HPDE6-E6E7 (cell line): Measurements from ENCODE around the gene PRKAB2.
"Not testable (repeated sequence)": the region's sequence is repeated elsewhere in the genome, so short reads cannot be mapped to it uniquely, and the experiment has no call there.

Experiments
- DNase-seq: peaks from one replicate; pipeline ENCODE4 v3.0.0; 2011; ENCODE audit warnings: missing footprints; ENCODE audit errors: extremely low spot score

PRKAB2 gene

DNA sequence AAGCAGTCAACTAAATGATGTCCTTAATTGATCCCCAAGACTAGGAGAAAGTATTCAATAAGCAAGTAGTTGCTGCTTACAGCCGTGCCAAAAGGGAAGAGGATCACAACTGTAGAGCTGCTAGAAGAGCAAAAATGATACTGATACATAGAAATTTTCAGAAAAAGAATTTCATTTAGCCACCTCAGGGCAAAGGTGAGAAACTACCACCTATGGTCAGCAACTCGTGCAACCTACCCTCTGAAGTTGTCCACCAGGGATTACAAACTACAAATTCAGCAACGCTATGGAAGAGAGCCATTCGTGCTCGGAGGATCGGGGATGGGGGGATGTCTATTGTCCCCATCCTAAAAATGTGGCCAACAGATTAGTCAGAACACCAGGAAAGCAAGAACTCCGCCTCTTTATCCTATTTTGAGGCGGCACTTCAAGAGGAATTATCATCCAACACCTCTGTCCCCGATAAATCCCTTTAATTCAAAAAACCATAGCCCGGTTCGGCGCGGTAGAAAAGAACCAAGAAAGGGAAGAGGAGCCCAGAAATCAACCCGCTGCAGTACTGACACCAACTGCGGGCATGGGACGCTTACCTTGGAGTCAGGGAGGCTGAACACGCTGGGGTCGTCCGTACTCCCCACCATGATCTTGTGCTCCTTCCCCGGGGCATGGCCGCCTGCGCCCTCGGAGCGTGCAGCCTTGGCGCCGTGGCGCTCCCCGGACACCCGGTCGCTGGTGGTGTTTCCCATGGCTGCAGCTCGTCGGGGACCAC lies 687 bp downstream of the PRKAB2 start:
- no peak for DNase-seq

DNA sequence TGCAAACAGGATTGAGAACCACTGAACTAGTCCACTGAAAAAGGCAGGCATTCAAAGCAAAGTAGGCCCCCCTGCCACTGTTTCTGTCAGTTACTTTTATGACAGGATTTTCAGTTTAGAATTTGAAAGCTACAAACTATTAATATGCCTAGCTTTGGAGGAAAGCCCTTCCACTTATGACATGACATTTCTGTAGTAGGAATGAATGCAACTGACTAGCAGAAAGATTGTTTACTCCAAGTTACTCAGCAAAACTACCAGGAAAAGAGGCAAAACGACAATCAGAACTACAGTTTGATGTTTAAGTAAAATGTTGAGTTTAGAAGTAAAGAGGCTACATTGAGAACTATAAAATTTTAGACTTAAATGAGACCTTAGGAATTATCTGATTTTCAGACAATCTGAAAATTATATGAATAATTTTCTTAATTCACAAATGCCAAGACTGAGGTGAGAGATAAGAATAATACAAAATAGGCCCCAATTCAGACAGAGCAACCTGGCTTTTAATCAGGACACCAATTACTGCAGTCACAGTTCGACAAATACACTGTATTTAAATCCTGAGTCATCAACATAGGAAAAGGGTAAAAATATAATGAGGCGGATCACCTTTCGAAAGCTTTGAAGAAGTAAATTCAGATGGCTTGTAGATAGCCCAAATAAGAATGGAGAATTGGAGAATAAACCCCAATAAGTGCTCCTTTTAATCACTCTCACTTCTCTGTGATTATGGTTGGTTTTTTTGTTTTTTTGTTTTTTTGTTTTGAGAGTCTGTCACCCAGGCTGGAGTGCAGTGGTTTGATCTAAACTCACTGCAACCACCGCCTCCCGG lies 2.2 kb downstream of the PRKAB2 start:
- no peak for DNase-seq

DNA sequence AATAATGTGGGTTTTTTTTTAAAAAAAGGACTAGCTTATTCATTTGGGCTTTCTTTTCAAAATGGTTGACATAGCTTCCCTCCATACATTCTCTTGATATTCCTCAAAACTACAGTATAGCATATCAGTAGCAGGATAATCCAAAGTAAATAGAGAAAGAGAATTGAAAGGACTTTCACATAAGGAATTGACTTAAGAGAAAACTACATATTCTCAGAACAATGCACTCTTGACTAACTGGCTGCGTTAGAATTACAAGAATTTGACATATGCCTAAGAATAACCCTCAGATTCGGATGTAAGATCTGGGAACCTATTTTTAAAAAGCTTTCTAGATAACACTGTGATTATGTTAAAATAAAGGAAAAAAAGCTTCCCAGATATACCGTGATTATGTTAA lies 3.1 kb downstream of the PRKAB2 start:
- no peak for DNase-seq

GRCh38 chr1:147168626-147169058 lies 3.6 kb downstream of the PRKAB2 start:
- no peak for DNase-seq

- peak; percentile 79 for DNase-seq
Observed at GRCh38 chr1:147167365-147167764, 4.9 kb downstream of the PRKAB2 start.

DNA sequence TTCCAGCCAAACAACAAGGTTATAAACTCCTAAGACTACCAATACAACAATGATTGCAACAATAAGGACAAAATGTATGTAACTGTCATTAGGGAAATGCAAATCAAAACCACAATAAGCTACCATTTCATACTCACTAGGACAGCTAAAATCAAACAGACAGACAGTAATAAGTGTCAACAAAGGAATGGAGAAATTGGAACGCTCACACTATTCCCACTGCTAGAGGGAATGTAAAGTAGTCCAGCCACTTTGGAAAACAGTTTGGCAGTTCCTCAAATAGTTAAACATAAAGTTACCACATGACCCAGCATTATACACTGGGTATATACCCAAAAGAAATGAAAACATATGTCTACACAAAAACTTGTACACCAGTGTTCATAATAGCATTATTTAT lies 9.3 kb downstream of the PRKAB2 start:
- DNase-seq, result no peak

GRCh38 chr1:147162093-147162492 lies 10.2 kb downstream of the PRKAB2 start:
- peak; percentile 35 for DNase-seq

DNA sequence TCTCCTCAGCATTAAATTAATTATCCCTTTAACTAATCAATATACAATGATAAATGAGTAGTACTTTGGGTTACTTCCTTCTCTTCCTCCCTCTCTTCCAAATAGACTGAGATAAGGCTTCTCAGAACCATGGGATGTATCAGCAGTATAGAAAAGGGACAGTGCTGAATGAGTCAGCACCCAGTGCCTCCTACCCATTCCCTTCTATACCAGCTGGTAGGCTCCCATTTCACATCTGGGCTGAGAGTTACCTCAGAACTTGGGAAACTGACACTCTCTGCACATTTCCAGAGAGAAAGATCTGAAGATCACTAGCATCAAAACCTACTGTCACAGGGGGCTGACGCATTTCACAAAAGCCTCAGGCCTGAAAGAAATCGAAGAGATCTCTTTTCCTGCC lies 15.2 kb downstream of the PRKAB2 start:
- not testable (repeated sequence) for DNase-seq

- no peak for DNase-seq
Observed at GRCh38 chr1:147156642-147157041, 15.6 kb downstream of the PRKAB2 start.

GRCh38 chr1:147152772-147153171 lies 19.5 kb downstream of the PRKAB2 start:
- no peak for DNase-seq

DNA sequence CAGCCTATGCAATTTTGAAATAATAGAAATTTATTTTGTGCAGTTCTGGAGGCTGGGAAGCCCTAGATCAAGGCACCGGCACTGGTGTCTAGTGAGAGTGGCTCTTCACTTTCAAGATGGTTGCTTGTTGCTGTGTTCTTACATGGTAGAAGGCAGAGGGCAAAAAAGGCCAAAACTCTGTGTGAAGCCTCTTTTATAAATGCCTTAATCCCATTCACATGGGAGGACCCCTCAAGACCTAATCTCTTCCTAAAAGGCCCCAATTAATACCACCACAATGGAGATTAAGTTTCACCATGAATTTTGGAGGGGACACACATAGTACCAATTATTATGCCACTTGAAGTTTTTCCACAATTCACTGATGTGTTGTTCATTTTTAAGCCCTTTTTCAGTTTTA lies 21.0 kb downstream of the PRKAB2 start:
- no peak for DNase-seq

DNA sequence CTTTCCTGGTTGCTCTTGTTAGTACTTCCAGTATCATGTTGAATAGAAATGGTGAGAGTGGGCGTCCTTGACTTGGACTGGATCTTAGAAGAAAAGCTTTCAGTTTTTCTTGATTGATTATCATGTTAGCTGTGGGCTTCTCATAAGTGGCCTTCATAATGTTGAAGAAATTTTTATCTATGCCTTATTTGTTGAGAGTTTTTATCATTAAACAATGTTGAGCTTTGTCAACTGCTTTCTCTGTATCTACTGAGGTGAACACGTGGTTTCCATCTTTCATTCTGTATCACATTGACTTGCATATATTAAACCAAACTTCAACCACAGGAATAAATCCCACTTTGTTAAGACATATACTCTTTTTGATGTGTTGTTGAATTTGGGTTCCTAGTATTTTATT lies 29.4 kb downstream of the PRKAB2 start:
- DNase-seq, result no peak

- not testable (repeated sequence) for DNase-seq
Observed at GRCh38 chr1:147130721-147131120, 41.5 kb downstream of the PRKAB2 start.

DNA sequence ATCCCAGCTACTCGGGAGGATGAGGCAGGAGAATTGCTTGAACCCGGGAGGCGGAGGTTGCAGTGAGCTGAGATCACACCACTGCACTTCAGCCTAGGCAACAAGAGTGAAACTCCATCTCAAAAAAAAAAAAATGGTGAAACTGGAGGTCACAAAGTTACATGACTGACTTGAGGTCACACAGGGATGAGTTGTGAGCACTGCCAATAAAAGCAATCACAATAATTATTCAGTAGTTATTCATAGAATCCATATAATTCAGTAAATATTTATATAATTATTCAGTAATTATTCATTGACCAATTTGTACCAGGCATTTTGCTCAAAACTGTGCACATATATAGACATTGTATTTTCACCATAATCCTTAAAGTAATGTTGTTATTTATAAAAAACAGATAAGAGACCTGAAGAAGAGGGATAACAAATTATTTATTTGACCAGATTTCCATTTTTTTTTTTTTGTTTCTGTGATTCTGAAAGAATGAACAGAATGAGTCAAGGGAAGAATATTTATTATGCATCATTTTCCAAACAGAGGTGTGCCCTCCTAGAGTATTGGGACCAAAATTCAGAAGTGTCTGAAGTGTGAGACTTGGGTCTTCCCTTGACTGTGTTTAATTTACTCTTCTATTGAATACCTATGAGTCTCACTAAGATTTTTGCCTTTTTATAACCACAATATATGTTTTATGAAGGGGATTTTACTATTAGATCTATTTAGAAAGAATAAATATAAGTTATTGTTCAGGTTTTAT lies 43.0 kb downstream of the PRKAB2 start:
- DNase-seq, result no peak

DNA sequence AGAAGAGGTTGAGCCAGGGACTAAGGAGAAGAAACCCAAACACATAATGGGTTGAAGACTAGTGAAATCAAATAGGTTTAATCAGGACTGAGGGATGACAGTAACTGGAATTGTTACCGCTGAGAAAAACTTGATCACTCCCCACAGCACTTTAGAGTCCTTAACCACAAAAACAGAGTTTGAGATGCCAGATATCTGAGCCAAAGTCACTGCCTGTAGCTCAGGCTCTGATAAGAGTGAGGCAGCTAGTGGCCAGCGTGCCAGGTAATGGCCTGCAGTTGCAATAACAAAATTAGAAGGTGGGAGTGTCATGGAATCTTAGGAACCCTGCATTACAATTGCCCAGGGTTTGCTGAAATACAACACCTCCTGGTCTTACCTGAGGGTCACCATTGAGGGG lies 48.0 kb downstream of the PRKAB2 start:
- no peak for DNase-seq

- DNase-seq, result no peak
Observed at GRCh38 chr1:147117109-147117508, 55.2 kb downstream of the PRKAB2 start.

GRCh38 chr1:147115496-147115895 lies 56.8 kb downstream of the PRKAB2 start:
- no peak for DNase-seq

DNA sequence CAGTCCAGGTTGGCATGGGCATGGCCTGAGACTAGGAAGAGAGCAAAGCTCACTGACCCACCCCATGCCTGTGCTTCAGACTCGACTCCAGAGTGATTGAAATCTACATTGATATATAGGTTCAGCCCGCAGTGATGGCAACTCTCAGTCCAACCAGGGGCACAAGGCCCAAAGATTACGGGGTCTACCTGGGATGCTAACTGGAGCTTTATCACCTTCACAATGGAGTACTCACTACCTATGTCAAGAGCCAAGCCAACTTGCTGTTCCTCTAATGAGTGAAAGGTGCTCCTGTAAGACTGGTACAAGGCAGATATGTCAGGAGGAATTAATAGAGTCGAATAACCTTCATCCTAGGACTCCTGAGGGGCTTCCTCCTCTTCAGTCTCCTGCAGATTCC lies 57.2 kb downstream of the PRKAB2 start:
- DNase-seq, result not testable (repeated sequence)

DNA sequence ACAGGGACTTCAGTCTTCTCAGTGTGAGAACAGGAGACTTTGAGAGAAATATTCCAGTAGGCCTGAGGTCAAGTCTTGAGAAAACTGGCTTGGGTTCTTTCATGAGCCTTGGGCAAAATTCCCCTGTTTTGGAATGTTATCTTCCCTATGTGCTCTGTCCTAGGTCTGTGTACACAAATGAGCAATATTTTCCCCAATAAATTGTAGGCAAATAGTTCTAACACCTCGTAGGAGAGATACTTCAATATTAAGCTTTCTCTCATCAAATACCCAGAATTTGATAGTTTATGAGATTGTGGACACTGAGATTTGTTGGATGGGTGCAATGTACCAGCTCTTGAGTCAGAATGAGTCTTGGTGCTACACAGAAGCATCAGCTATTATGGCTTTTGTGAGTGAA lies 57.9 kb downstream of the PRKAB2 start:
- not testable (repeated sequence) for DNase-seq

DNA sequence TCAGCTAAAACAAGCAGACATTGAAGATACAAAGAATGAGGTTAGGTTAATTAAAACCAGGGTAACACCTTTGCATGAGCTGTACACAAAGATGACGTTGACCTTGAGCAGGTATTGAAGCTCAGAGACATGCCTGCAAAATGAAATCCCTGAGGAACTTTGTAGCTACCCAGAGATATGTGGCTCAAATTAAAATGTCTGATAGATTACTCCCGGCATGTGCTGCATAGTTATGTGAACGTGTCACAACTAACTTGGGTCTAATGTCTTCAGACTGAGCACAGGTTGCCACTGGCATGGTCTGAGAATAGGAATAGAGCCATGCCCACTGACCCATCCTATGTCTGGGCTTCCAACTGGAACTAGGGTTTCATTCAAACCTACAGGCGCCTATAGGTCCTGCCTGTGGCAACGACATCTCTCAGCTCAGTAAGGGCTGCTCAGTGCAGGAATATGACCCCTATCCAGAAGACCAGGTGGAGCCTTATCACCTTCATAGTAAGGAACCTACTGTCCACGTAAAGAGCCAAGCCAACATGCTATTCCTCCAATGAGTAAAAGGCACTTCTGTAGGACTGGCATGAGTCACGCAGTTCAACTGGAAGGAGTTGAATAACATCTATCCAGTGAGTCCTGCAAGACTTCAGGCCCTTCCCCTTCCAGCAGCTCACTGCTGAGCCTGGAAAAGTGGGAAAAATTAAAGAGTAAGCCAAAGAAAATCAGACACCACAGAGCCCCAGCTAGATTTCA lies 60.7 kb downstream of the PRKAB2 start:
- DNase-seq, result no peak

- DNase-seq, result no peak
Observed at GRCh38 chr1:147110872-147111271, 61.4 kb downstream of the PRKAB2 start.

- DNase-seq, result no peak
Observed at GRCh38 chr1:147110434-147110833, 61.8 kb downstream of the PRKAB2 start.
